Parathyroid adenoma (tissue), 2 donors: ENCODE data around the gene HBB.

ENCODE experiments used
- H2AFZ ChIP-seq: fragments of 300-600 bp; sonication (generic); one replicate; pipeline ENCODE4 v1.7.0; 2017; ENCODE audit warnings: antibody characterized with exemption, mild to moderate bottlenecking
- H3K27ac ChIP-seq: fragments of 300-600 bp; sonication (generic); one replicate; pipeline ENCODE4 v1.7.0; 2017
- H3K27me3 ChIP-seq: fragments of 300-600 bp; sonication (generic); one replicate; pipeline ENCODE4 v1.7.0; 2017; ENCODE audit warnings: low read length; ENCODE audit not compliant: control insufficient read depth, insufficient read depth
- H3K36me3 ChIP-seq: fragments of 300-600 bp; sonication (generic); one replicate; pipeline ENCODE4 v1.7.0; 2017; ENCODE audit warnings: low read length; ENCODE audit not compliant: control insufficient read depth, insufficient read depth
- H3K4me1 ChIP-seq: fragments of 300-600 bp; sonication (generic); one replicate; pipeline ENCODE4 v1.7.0; 2017; ENCODE audit warnings: control low read depth
- H3K4me2 ChIP-seq: fragments of 300-600 bp; sonication (generic); one replicate; pipeline ENCODE4 v1.7.0; 2017; ENCODE audit warnings: low read length
- H3K4me3 ChIP-seq: fragments of 300-600 bp; sonication (generic); one replicate; pipeline ENCODE4 v1.7.0; 2017; ENCODE audit warnings: low read depth, low read length
- H3K79me2 ChIP-seq: fragments of 300-600 bp; sonication (generic); one replicate; pipeline ENCODE4 v1.7.0; 2017; ENCODE audit warnings: control low read depth
- H3K9ac ChIP-seq: fragments of 300-600 bp; sonication (generic); one replicate; pipeline ENCODE4 v1.7.0; 2017; ENCODE audit warnings: mild to moderate bottlenecking
- H3K9me3 ChIP-seq: fragments of 300-600 bp; sonication (generic); one replicate; pipeline ENCODE4 v1.7.0; 2017; ENCODE audit warnings: low read length; ENCODE audit not compliant: control insufficient read depth
- CTCF ChIP-seq: fragments of 300-600 bp; sonication (generic); IDR thresholded peaks from one replicate; pipeline ENCODE4 v1.7.0; 2017; ENCODE audit warnings: antibody characterized with exemption, mild to moderate bottlenecking
- donor health status: primary hyperparathyroidism.

The HBB gene

GRCh38 chr11:5238486-5238885 lies 11.6 kb upstream of the HBB start:
- no peaks in the 10 kb centered on the region for H3K4me1 ChIP-seq
- H3K27me3 ChIP-seq, result no peaks in the 10 kb centered on the region
- no peak overlapping the region for H3K27ac ChIP-seq
- no peaks in the 10 kb centered on the region for H3K9me3 ChIP-seq
- no peak overlapping the region for H3K4me3 ChIP-seq
- H2AFZ ChIP-seq, result no peak overlapping the region
- TF ChIP-seq CTCF, result no peak
- H3K79me2 ChIP-seq, result no peaks in the 10 kb centered on the region
- H3K4me2 ChIP-seq, result no peak overlapping the region
- no peak overlapping the region for H3K9ac ChIP-seq
- H3K36me3 ChIP-seq, result no peaks in the 10 kb centered on the region

GRCh38 chr11:5237420-5237819 lies 10.5 kb upstream of the HBB start:
- Histone ChIP-seq H3K79me2 (no peaks in the 10 kb centered on the region), H3K9me3 (no peaks in the 10 kb centered on the region), H3K4me1 (no peaks in the 10 kb centered on the region), H3K4me3 (no peak overlapping the region), H3K27ac (no peak overlapping the region), H3K9ac (no peak overlapping the region), H2AFZ (no peak overlapping the region), H3K4me2 (no peak overlapping the region), H3K36me3 (no peaks in the 10 kb centered on the region), H3K27me3 (no peaks in the 10 kb centered on the region)
- TF ChIP-seq CTCF, result no peak

- Histone ChIP-seq H3K27ac (no peak overlapping the region), H3K36me3 (no peaks in the 10 kb centered on the region), H3K4me2 (no peak overlapping the region), H3K79me2 (no peaks in the 10 kb centered on the region), H3K9ac (no peak overlapping the region), H3K4me3 (no peak overlapping the region), H3K27me3 (no peaks in the 10 kb centered on the region), H3K9me3 (no peaks in the 10 kb centered on the region), H3K4me1 (no peaks in the 10 kb centered on the region), H2AFZ (no peak overlapping the region)
- no peak for TF ChIP-seq CTCF
These were observed 8.7 kb upstream of the HBB start for GRCh38 chr11:5235364-5236095.

GRCh38 chr11:5234381-5234834 lies 7.5 kb upstream of the HBB start, which contains the start of gene HBD:
Gene HBD (minus strand): TSS chr11:5234483. CDS start chr11:5234433, 50 bp downstream.
- TF ChIP-seq CTCF, result no peak
- no peaks in the 10 kb centered on the region for H3K9me3 ChIP-seq
- H3K27me3 ChIP-seq, result no peaks in the 10 kb centered on the region
- no peak within 1 kb of the TSS for H3K9ac ChIP-seq
- no peaks in the 10 kb centered on the region for H3K4me1 ChIP-seq
- H3K36me3 ChIP-seq, result no peaks in the 10 kb centered on the region
- H3K4me2 ChIP-seq, result no peak within 1 kb of the TSS
- no peak within 1 kb of the TSS for H2AFZ ChIP-seq
- H3K79me2 ChIP-seq, result no peaks in the 10 kb centered on the region
- H3K27ac ChIP-seq, result no peak within 1 kb of the TSS
- no peak within 1 kb of the TSS for H3K4me3 ChIP-seq

GRCh38 chr11:5233307-5233706 lies 6.4 kb upstream of the HBB start:
- H2AFZ ChIP-seq, result no peak overlapping the region
- H3K27ac ChIP-seq, result no peak overlapping the region
- no peaks in the 10 kb centered on the region for H3K9me3 ChIP-seq
- H3K4me2 ChIP-seq, result no peak overlapping the region
- H3K9ac ChIP-seq, result no peak overlapping the region
- no peaks in the 10 kb centered on the region for H3K4me1 ChIP-seq
- H3K4me3 ChIP-seq, result no peak overlapping the region
- H3K36me3 ChIP-seq, result no peaks in the 10 kb centered on the region
- H3K79me2 ChIP-seq, result no peaks in the 10 kb centered on the region
- no peak for TF ChIP-seq CTCF
- H3K27me3 ChIP-seq, result no peaks in the 10 kb centered on the region
